HFFc6 (cell line): ENCODE measurements around the gene TAF4. TPM values are rescaled to one million over a fixed set of nuclear protein-coding genes. Genes with fewer than 3 reads are reported as not detected.
"Not testable (repeated sequence)": the region's sequence is repeated elsewhere in the genome, so short reads cannot be mapped to it uniquely, and the experiment has no call there.

Experiments used
- DNase-seq: peaks from one replicate; pipeline ENCODE4 v3.0.0-alpha.2; 2018
- H3K27ac Mint-ChIP-seq: 2 replicates; pipeline ENCODE4 v1.8.0; 2020; ENCODE audit warnings: mild to moderate bottlenecking, mixed read lengths
- H3K27me3 Mint-ChIP-seq: 2 replicates; pipeline ENCODE4 v1.8.0; 2021; ENCODE audit warnings: mild to moderate bottlenecking, moderate library complexity, mixed read lengths; ENCODE audit not compliant: insufficient read depth
- H3K36me3 Mint-ChIP-seq: 2 replicates; pipeline ENCODE4 v1.8.0; 2021; ENCODE audit warnings: low read depth, mixed read lengths
- H3K4me1 Mint-ChIP-seq: 2 replicates; pipeline ENCODE4 v1.8.0; 2020; ENCODE audit warnings: low read depth, mixed read lengths
- H3K4me3 Mint-ChIP-seq: 2 replicates; pipeline ENCODE4 v1.8.0; 2020; ENCODE audit warnings: mild to moderate bottlenecking, moderate library complexity, mixed read lengths
- H3K9me3 Mint-ChIP-seq: 2 replicates; pipeline ENCODE4 v1.8.0; 2020; ENCODE audit warnings: mild to moderate bottlenecking, mixed read lengths
- total RNA-seq, 6 experiments: library from RNA; stranded (reverse); fragmentation: NEBNext Ultra II Directional; extraction: Animal tissue kit (Norgen Biotek cat#: 25700); gene quantifications; 2 replicates in 1 of 6; 3 replicates in 5 of 6; pipeline ENCODE4 v1.2.3, GENCODE V29; 2021
- TF ChIP-seq, protein P1 (sequence below): fragments of 200-600 bp; sonication (generic); IDR thresholded peaks from 2 replicates; pipeline ENCODE4 v1.5.0; 2021; ENCODE audit warnings: antibody characterized with exemption, mild to moderate bottlenecking

Gene TAF4
- total RNA-seq, 6 experiments from 2014 or later = 9.4 to 11.7 (median 9.9) TPM

DNA sequence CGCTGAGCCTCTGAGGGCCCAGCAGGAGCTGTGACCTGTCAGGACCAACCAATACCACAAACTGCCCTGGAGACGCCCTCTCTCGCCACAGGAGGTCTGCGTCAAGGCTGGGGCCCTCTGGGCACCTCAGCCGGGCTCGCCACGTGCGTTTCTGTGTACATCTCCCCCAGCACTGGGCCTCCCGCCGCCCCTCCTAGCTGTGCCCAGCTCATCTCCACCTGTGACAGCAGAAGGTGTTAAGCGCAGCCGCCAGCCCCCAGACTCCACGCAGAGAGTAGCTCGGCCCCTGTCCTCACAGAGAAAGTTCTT, 91.4 kb downstream of the TAF4 start:
- Mint-ChIP-seq H3K27ac (no peak overlapping the region), H3K36me3 (peaks cover 19% of the 10 kb centered on the region), H3K9me3 (no peaks in the 10 kb centered on the region), H3K4me3 (no peak overlapping the region), H3K4me1 (no peaks in the 10 kb centered on the region), H3K27me3 (no peaks in the 10 kb centered on the region; the same call in 1 of the 2 replicates)
- TF ChIP-seq, protein P1, sequence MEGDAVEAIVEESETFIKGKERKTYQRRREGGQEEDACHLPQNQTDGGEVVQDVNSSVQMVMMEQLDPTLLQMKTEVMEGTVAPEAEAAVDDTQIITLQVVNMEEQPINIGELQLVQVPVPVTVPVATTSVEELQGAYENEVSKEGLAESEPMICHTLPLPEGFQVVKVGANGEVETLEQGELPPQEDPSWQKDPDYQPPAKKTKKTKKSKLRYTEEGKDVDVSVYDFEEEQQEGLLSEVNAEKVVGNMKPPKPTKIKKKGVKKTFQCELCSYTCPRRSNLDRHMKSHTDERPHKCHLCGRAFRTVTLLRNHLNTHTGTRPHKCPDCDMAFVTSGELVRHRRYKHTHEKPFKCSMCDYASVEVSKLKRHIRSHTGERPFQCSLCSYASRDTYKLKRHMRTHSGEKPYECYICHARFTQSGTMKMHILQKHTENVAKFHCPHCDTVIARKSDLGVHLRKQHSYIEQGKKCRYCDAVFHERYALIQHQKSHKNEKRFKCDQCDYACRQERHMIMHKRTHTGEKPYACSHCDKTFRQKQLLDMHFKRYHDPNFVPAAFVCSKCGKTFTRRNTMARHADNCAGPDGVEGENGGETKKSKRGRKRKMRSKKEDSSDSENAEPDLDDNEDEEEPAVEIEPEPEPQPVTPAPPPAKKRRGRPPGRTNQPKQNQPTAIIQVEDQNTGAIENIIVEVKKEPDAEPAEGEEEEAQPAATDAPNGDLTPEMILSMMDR = no peak
- no peak for DNase-seq

DNA sequence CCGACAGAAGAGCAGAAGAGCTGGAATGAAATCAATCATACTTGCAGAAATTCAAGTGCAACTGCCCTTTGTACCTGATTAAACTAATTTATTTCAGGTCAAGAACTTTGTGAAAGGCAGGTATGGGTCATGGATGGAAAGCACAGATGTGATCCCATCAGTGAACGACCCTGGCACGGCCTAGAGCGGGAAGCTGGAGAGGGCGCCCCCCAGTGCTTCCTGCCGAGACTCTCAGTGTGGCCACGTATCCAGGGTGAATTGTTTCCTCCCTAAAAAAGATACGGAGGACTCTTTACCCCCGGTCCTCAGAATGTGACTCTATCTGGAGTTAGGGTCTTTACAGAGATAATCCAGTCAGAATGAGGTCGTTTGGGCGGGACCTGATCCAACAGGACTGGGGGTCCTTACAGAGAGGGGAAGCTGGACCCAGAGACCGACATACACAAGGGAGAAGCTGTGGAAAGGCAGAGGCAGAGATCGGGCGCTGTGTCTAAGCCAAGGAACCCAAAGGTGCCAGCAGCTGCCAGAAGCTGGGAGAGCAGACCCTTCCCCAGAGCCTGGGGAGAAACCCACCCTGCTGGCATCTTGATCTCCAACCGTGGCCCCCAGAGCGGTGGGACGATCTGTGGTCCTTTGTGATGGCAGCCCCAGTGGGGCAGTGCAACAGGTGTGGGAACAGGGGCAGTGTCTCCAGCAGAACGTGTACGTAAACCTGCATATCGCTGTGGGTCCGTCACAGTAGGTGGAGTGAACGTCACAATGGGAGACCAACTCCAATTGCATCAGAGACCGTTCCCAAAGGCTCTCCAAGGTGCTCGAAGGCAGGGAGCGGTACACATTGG, 91.9 kb downstream of the TAF4 start:
- no peaks in the 10 kb centered on the region for H3K4me1 Mint-ChIP-seq
- TF ChIP-seq, protein P1 = peak; percentile 24; the same call in 1 of the 2 replicates
- H3K27ac Mint-ChIP-seq = no peak overlapping the region
- H3K27me3 Mint-ChIP-seq = no peaks in the 10 kb centered on the region; the same call in none of the 2 replicates
- no peak for DNase-seq
- peaks cover 19% of the 10 kb centered on the region for H3K36me3 Mint-ChIP-seq
- H3K9me3 Mint-ChIP-seq = no peaks in the 10 kb centered on the region
- H3K4me3 Mint-ChIP-seq = no peak overlapping the region

DNA sequence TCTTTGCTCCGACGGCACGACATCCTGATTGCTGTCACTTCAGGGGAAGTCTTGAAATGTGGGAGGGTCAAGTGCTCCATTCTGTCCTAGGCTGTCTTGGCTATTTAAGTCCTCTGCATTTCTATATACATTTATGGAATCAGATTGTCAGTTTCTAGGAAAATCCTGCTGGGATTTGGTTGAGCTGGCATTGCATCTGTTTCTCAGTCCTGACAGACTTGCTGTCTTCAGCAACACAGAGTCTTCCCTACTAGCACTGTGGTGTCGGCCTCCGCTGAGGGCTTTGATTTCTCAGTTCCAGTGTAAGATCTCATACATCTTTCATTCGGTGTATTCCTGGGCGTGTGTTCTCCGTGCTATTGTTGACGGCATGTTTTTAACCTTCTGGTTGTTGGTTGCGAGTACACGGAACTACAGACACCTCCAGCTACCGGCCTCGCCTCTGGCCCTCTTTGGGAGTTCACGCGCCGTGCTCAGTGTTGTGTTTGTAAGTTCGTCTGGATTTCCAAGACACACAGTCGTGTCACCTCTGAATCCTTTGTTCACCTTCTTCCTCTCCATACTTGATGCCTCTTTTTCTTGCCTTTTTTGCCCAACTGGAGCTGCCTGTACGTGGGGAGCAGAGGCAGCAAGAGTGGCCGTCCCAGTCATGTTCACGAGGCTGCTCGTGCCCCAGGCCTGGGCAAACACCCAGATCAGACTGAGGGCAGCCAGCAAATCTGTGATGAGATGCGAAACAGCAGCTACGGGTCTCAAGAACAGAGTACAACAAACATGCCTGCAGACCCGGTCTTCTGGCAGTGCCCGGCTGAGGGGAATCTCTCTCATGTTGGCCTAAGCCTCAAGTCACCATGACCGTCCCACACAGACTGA, 92.8 kb downstream of the TAF4 start:
- no peak for DNase-seq
- Mint-ChIP-seq H3K4me3 (no peak overlapping the region), H3K27ac (no peak overlapping the region)

DNA sequence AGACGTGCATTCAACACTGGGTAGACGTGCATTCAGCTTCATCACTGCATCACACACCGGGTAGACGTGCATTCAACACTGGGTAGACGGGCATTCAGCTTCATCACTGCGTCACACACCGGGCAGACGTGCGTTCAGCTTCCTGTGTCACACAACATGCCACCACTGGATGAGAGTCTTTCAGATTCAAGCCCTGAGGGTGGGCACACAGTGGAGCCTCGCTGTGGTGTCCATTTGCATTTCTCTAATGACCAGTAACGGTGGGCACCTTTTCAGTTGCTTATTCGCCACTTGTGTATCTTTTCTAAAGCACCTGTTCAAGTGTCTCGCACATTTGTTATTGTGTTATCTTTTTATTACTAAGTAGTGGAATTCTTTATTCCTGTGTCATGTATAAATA, 94.1 kb downstream of the TAF4 start:
- not testable (repeated sequence) for H3K4me3 Mint-ChIP-seq, DNase-seq, H3K9me3 Mint-ChIP-seq, H3K27ac Mint-ChIP-seq, H3K4me1 Mint-ChIP-seq, H3K27me3 Mint-ChIP-seq
- peaks cover 19% of the 10 kb centered on the region for H3K36me3 Mint-ChIP-seq

More for the DNA sequence above, 92.8 kb downstream of the TAF4 start:
- TF ChIP-seq, protein P1 = no peak
- Mint-ChIP-seq H3K4me1 (no peaks in the 10 kb centered on the region), H3K36me3 (peaks cover 19% of the 10 kb centered on the region), H3K27me3 (no peaks in the 10 kb centered on the region; the same call in none of the 2 replicates), H3K9me3 (no peaks in the 10 kb centered on the region)

DNA sequence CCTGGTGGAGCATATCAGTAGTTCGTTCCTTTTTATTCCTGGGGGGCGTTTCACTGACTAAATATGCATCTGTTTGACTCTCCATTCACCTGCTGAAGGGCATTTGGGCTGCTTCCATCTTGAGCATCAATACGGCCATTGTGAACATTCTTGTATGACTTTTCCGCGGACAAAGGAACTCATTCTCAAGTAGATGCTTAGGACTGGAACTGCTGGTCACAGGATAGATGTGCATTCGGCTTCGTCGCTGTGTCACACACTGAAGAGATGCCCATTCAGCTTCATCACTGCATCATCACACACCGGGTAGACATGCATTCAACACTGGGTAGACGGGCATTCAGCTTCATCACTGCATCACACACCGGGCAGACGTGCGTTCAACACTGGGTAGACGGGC, 95.3 kb downstream of the TAF4 start:
- DNase-seq = no peak
- Mint-ChIP-seq H3K27me3 (no peaks in the 10 kb centered on the region; the same call in 1 of the 2 replicates), H3K4me3 (no peak overlapping the region), H3K9me3 (no peaks in the 10 kb centered on the region), H3K36me3 (peaks cover 19% of the 10 kb centered on the region), H3K4me1 (no peaks in the 10 kb centered on the region), H3K27ac (no peak overlapping the region)
- TF ChIP-seq, protein P1 = no peak

DNA sequence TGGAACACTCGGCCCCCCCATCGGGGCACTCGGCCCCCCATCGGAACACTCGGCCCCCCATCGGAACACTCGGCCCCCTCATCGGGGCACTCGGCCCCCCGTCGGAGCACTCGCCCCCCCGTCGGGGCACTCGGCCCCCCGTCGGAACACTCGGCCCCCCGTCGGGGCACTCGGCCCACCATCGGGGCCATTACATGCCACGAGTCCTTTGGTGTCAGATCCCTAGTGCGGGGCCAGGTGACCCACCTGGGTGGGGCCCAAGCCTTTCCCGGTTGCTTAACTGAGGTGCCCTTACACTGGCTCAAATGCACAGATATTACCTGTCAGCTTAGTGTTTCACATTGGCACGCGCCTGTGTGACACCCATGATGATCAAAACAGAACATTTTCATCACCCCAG, 95.9 kb downstream of the TAF4 start:
- Mint-ChIP-seq H3K27me3 (no peaks in the 10 kb centered on the region; the same call in 1 of the 2 replicates), H3K4me1 (no peaks in the 10 kb centered on the region), H3K27ac (no peak overlapping the region), H3K4me3 (no peak overlapping the region), H3K36me3 (peaks cover 19% of the 10 kb centered on the region), H3K9me3 (no peaks in the 10 kb centered on the region)
- TF ChIP-seq, protein P1 = no peak
- no peak for DNase-seq
